H9 (cell line): ENCODE measurements around the gene C1QTNF9. TPM values are rescaled to one million over a fixed set of nuclear protein-coding genes. Genes with fewer than 3 reads are reported as not detected.

Experiments used
- DNase-seq: peaks from one replicate; pipeline ENCODE4 v3.0.0-alpha.2; 2017
- H2AFZ ChIP-seq: one replicate; pipeline ENCODE4 v1.6.1; 2013; ENCODE audit warnings: mild to moderate bottlenecking, low read length, control low read depth, moderate library complexity
- H2AK5ac ChIP-seq: 2 replicates; pipeline ENCODE4 v1.6.1; 2013; ENCODE audit warnings: low read length, control low read depth, mixed read lengths; ENCODE audit not compliant: insufficient read length
- H2BK120ac ChIP-seq: one replicate; pipeline ENCODE4 v1.6.1; 2013; ENCODE audit warnings: low read depth, mild to moderate bottlenecking, low read length, control low read depth, inconsistent platforms; ENCODE audit not compliant: poor library complexity, severe bottlenecking
- H2BK12ac ChIP-seq: 2 replicates; pipeline ENCODE4 v1.6.1; 2013; ENCODE audit warnings: low read length, control low read depth, mixed read lengths, low read depth; ENCODE audit not compliant: insufficient read length
- H2BK15ac ChIP-seq: 2 replicates; pipeline ENCODE4 v1.6.1; 2013; ENCODE audit warnings: low read depth, low read length, control low read depth
- H2BK20ac ChIP-seq: one replicate; pipeline ENCODE4 v1.6.1; 2013; ENCODE audit warnings: low read depth, mild to moderate bottlenecking, low read length, control low read depth, inconsistent platforms; ENCODE audit not compliant: poor library complexity, severe bottlenecking
- H2BK5ac ChIP-seq: 2 replicates; pipeline ENCODE4 v1.6.1; 2013; ENCODE audit warnings: low read length, control low read depth, mixed read lengths; ENCODE audit not compliant: insufficient read length
- H3K14ac ChIP-seq: 2 replicates; pipeline ENCODE4 v1.6.1; 2013; ENCODE audit warnings: low read length, control low read depth; ENCODE audit not compliant: insufficient read depth
- H3K18ac ChIP-seq: 2 replicates; pipeline ENCODE4 v1.6.1; 2013; ENCODE audit warnings: low read depth, mild to moderate bottlenecking, mixed read lengths, low read length, control low read depth; ENCODE audit not compliant: insufficient read length
- H3K23ac ChIP-seq: 2 replicates; pipeline ENCODE4 v1.6.1; 2013; ENCODE audit warnings: low read length, control low read depth, mixed read lengths, low read depth; ENCODE audit not compliant: insufficient read length
- H3K23me2 ChIP-seq: 2 replicates; pipeline ENCODE4 v1.6.1; 2013; ENCODE audit warnings: low read depth, mild to moderate bottlenecking, mixed read lengths, low read length, control low read depth; ENCODE audit not compliant: insufficient read length, poor library complexity, severe bottlenecking
- H3K27ac ChIP-seq: 2 replicates; pipeline ENCODE4 v1.5.1; 2013; ENCODE audit warnings: low read length, control low read depth, mixed read lengths, low read depth; ENCODE audit not compliant: insufficient read length
- H3K27me3 ChIP-seq: 2 replicates; pipeline ENCODE4 v1.6.1; 2013; ENCODE audit warnings: low read length, control low read depth, inconsistent platforms; ENCODE audit not compliant: insufficient read depth
- H3K4ac ChIP-seq: 2 replicates; pipeline ENCODE4 v1.6.1; 2013; ENCODE audit warnings: low read depth, mild to moderate bottlenecking, control low read depth, inconsistent platforms, low read length, moderate library complexity
- H3K4me1 ChIP-seq: 2 replicates; pipeline ENCODE4 v1.6.1; 2013; ENCODE audit warnings: low read length, control low read depth, inconsistent platforms; ENCODE audit not compliant: insufficient read depth
- H3K4me2 ChIP-seq: 2 replicates; pipeline ENCODE4 v1.6.1; 2013; ENCODE audit warnings: low read length, control low read depth, mixed read lengths; ENCODE audit not compliant: insufficient read length, insufficient read depth
- H3K56ac ChIP-seq: 2 replicates; pipeline ENCODE4 v1.6.1; 2013; ENCODE audit warnings: low read depth, mild to moderate bottlenecking, mixed read lengths, low read length, control low read depth; ENCODE audit not compliant: insufficient read length
- H3K79me1 ChIP-seq: 2 replicates; pipeline ENCODE4 v1.6.1; 2013; ENCODE audit warnings: low read depth, mild to moderate bottlenecking, moderate library complexity, low read length, control low read depth, inconsistent platforms; ENCODE audit not compliant: insufficient read depth, poor library complexity, severe bottlenecking
- H3K79me2 ChIP-seq: 2 replicates; pipeline ENCODE4 v1.6.1; 2013; ENCODE audit warnings: low read length, control low read depth, inconsistent platforms; ENCODE audit not compliant: insufficient read depth
- H3K9ac ChIP-seq: 2 replicates; pipeline ENCODE4 v1.6.1; 2013; ENCODE audit warnings: low read length, control low read depth, mixed read lengths; ENCODE audit not compliant: insufficient read length; ENCODE audit errors: extremely low read depth
- H3K9me3 ChIP-seq: one replicate; pipeline ENCODE4 v1.6.1; 2013; ENCODE audit warnings: low read depth, low read length, inconsistent platforms; ENCODE audit not compliant: control insufficient read depth
- H3T11ph ChIP-seq: one replicate; pipeline ENCODE4 v1.6.1; 2013; ENCODE audit warnings: mild to moderate bottlenecking, low read length, control low read depth, inconsistent platforms
- H4K20me1 ChIP-seq: one replicate; pipeline ENCODE4 v1.6.1; 2013; ENCODE audit not compliant: control insufficient read depth, insufficient read length, insufficient read depth
- H4K5ac ChIP-seq: 2 replicates; pipeline ENCODE4 v1.6.1; 2013; ENCODE audit warnings: low read depth, mild to moderate bottlenecking, mixed read lengths, low read length, control low read depth; ENCODE audit not compliant: insufficient read length
- H4K8ac ChIP-seq: replicated peaks from 2 replicates; pipeline ENCODE4 v1.6.1; 2013; ENCODE audit warnings: low read length, control low read depth, mixed read lengths, low read depth; ENCODE audit not compliant: insufficient read length
- H4K91ac ChIP-seq: 2 replicates; pipeline ENCODE4 v1.6.1; 2013; ENCODE audit warnings: low read depth, mild to moderate bottlenecking, moderate library complexity, mixed read lengths, low read length, control low read depth; ENCODE audit not compliant: insufficient read length
- H3K27ac Mint-ChIP-seq, 3 experiments: 2 replicates in 2 of 3; 3 replicates in 1 of 3; pipeline ENCODE4 v1.8.0; 2020 to 2021; ENCODE audit warnings: mixed read lengths in 3 of 3, mild to moderate bottlenecking in 1 of 3, moderate library complexity in 1 of 3
- H3K27me3 Mint-ChIP-seq: 2 replicates; pipeline ENCODE4 v1.8.0; 2021; ENCODE audit warnings: low read depth, mild to moderate bottlenecking, moderate library complexity, mixed read lengths
- H3K36me3 Mint-ChIP-seq, 3 experiments: 2 replicates in 2 of 3; 3 replicates in 1 of 3; pipeline ENCODE4 v1.8.0; 2020 to 2021; ENCODE audit warnings: low read depth in 3 of 3, mixed read lengths in 3 of 3; ENCODE audit not compliant: insufficient read depth in 1 of 3
- H3K4me1 Mint-ChIP-seq, 2 experiments: 2 replicates each; pipeline ENCODE4 v1.8.0; 2020; ENCODE audit warnings: mixed read lengths in 2 of 2
- H3K4me3 Mint-ChIP-seq, 2 experiments: 2 replicates in 1 of 2; 3 replicates in 1 of 2; pipeline ENCODE4 v1.8.0; 2020 to 2021; ENCODE audit warnings: mild to moderate bottlenecking in 2 of 2, mixed read lengths in 2 of 2, moderate library complexity in 1 of 2
- H3K9me3 Mint-ChIP-seq, 2 experiments: 2 replicates in 1 of 2; 3 replicates in 1 of 2; pipeline ENCODE4 v1.8.0; 2020; ENCODE audit warnings: mild to moderate bottlenecking in 2 of 2, mixed read lengths in 2 of 2, moderate library complexity in 1 of 2
- CTCF ChIP-seq: fragments of 200-600 bp; sonication (generic); conservative IDR thresholded peaks from 3 replicates; pipeline ENCODE4 v1.8.0; 2021; ENCODE audit warnings: antibody characterized with exemption, mild to moderate bottlenecking
- total RNA-seq: library from RNA; stranded (reverse); gene quantifications from 2 replicates; pipeline ENCODE4 v1.2.1, GENCODE V29; 2021

Gene C1QTNF9
- total RNA-seq, 1 experiment from 2014 or later, result not detected

- Mint-ChIP-seq H3K36me3 (no peaks in the 10 kb centered on the region; a peak in 2 of 7 replicates), H3K4me3 (no peak overlapping the region), H3K27me3 (no peaks in the 10 kb centered on the region; the same call in 1 of the 2 replicates), H3K27ac (no peak overlapping the region), H3K4me1 (peaks cover 6 to 19% of the 10 kb centered on the region in 2 experiments), H3K9me3 (no peaks in the 10 kb centered on the region)
- Histone ChIP-seq H2BK20ac (no peak overlapping the region), H3K4me2 (no peak overlapping the region), H2BK5ac (no peak overlapping the region), H2BK12ac (no peak overlapping the region), H4K5ac (no peak overlapping the region), H3K14ac (no peak overlapping the region), H4K20me1 (no peaks in the 10 kb centered on the region), H4K8ac (no peak overlapping the region), H3K23ac (no peak overlapping the region), H3K4me1 (no peaks in the 10 kb centered on the region), H4K91ac (no peak overlapping the region), H3K9me3 (no peaks in the 10 kb centered on the region), H3K23me2 (no peaks in the 10 kb centered on the region), H3K27me3 (no peaks in the 10 kb centered on the region), H3K79me1 (no peaks in the 10 kb centered on the region), H3K27ac (no peak overlapping the region), H2BK120ac (no peak overlapping the region), H3K4ac (no peak overlapping the region), H3K18ac (no peak overlapping the region), H3K79me2 (no peaks in the 10 kb centered on the region), H2BK15ac (no peak overlapping the region), H3T11ph (no peak overlapping the region), H2AFZ (no peak overlapping the region), H2AK5ac (no peak overlapping the region), H3K56ac (no peak overlapping the region), H3K9ac (no peak overlapping the region)
- TF ChIP-seq CTCF, result no peak
- DNase-seq, result no peak
Measured at GRCh38 chr13:24275041-24275440, 34.3 kb upstream of the C1QTNF9 start.
